H1 (cell line): ENCODE measurements around the gene INKA2. TPM values are rescaled to one million over a fixed set of nuclear protein-coding genes. Genes with fewer than 3 reads are reported as not detected.

Experiments used
- CTCF ChIA-PET: fragments of 300-600 bp; sonication (Branson Sonifier 250); formaldehyde crosslinking; loops from one replicate; lab custom pipeline; 2021; ENCODE audit not compliant: partially characterized antibody; lab: Charles Lee
- POLR2A ChIA-PET: fragments of 300-600 bp; sonication (Branson Sonifier 250); formaldehyde crosslinking; loops from one replicate; lab custom pipeline; 2021; ENCODE audit warnings: inconsistent platforms; ENCODE audit not compliant: partially characterized antibody; lab: Charles Lee
- DNase-seq, 2 experiments: peaks; one replicate each; pipeline versions ENCODE4 v3.0.0 to v3.0.0-alpha.2; 2010 to 2022; ENCODE audit warnings: low spot score in 2 of 2, low read depth in 1 of 2, mixed read lengths in 1 of 2
- FAIRE-seq: peaks from 2 replicates; lab custom pipeline; 2011; peaks lifted over from hg19 to GRCh38; lab: Jason Lieb, UNC
- H2AFZ ChIP-seq: 2 replicates; pipeline ENCODE4 v1.8.1; 2012; ENCODE audit warnings: low read length, inconsistent platforms
- H2AK5ac ChIP-seq: 2 replicates; pipeline ENCODE4 v1.6.1; 2013; ENCODE audit warnings: low read depth, low read length
- H2BK120ac ChIP-seq: replicated peaks from 2 replicates; pipeline ENCODE3; 2013; ENCODE audit warnings: low read depth, low read length, inconsistent platforms
- H2BK12ac ChIP-seq: 2 replicates; pipeline ENCODE4 v1.6.1; 2013; ENCODE audit warnings: low read depth, low read length
- H2BK15ac ChIP-seq: 2 replicates; pipeline ENCODE4 v1.6.1; 2013; ENCODE audit warnings: low read length
- H2BK20ac ChIP-seq: 2 replicates; pipeline ENCODE4 v1.6.1; 2013; ENCODE audit warnings: low read length
- H2BK5ac ChIP-seq: 2 replicates; pipeline ENCODE4 v1.6.1; 2013; ENCODE audit warnings: low read depth, low read length
- H3K14ac ChIP-seq: 2 replicates; pipeline ENCODE4 v1.6.1; 2013; ENCODE audit warnings: inconsistent platforms; ENCODE audit not compliant: insufficient read length
- H3K18ac ChIP-seq: 2 replicates; pipeline ENCODE4 v1.6.1; 2013; ENCODE audit warnings: low read length; ENCODE audit errors: extremely low read depth
- H3K23ac ChIP-seq: 2 replicates; pipeline ENCODE4 v1.6.1; 2013; ENCODE audit warnings: inconsistent platforms; ENCODE audit not compliant: insufficient read length
- H3K23me2 ChIP-seq: 2 replicates; pipeline ENCODE4 v1.6.1; 2013; ENCODE audit warnings: low read depth, low read length
- H3K27ac ChIP-seq: 2 replicates; pipeline ENCODE4 v1.6.1; 2011; ENCODE audit warnings: low read depth, low read length, inconsistent platforms
- H3K27me3 ChIP-seq, 4 experiments: replicated peaks in 1 of 4; 1 replicate in 1 of 4; 2 replicates in 3 of 4; pipeline versions ENCODE4 v1.6.1 to v1.8.1; 2011 to 2013; ENCODE audit warnings: low read length in 3 of 4, mild to moderate bottlenecking in 3 of 4, inconsistent platforms in 2 of 4, mixed read lengths in 2 of 4, moderate library complexity in 1 of 4; ENCODE audit not compliant: control insufficient read depth in 3 of 4, insufficient read depth in 3 of 4; ENCODE audit errors: extremely low read depth in 1 of 4
- H3K36me3 ChIP-seq, 4 experiments: 2 replicates each; pipeline versions ENCODE4 v1.6.1 to v1.8.1; 2011 to 2013; ENCODE audit warnings: mild to moderate bottlenecking in 4 of 4, low read length in 3 of 4, moderate library complexity in 2 of 4, control low read depth in 1 of 4, inconsistent platforms in 1 of 4; ENCODE audit not compliant: insufficient read depth in 4 of 4, control insufficient read depth in 2 of 4
- H3K4ac ChIP-seq: replicated peaks from 2 replicates; pipeline ENCODE3; 2013; ENCODE audit warnings: low read length, low read depth, mixed read lengths, inconsistent platforms; ENCODE audit not compliant: insufficient read length
- H3K4me1 ChIP-seq, 4 experiments: replicated peaks in 1 of 4; 1 replicate in 1 of 4; 2 replicates in 3 of 4; pipeline versions ENCODE4 v1.6.1 to v1.8.1; 2011 to 2013; ENCODE audit warnings: low read length in 3 of 4, inconsistent platforms in 2 of 4, mixed read lengths in 1 of 4; ENCODE audit not compliant: insufficient read depth in 4 of 4, control insufficient read depth in 3 of 4
- H3K4me2 ChIP-seq, 2 experiments: 2 replicates each; pipeline versions ENCODE4 v1.6.1 to v1.8.1; 2011 to 2013; ENCODE audit warnings: low read depth in 2 of 2, low read length in 2 of 2, control low read depth in 1 of 2, inconsistent platforms in 1 of 2, mild to moderate bottlenecking in 1 of 2; ENCODE audit not compliant: insufficient read depth in 1 of 2
- H3K4me3 ChIP-seq, 4 experiments: fragments of 200-600, 300-600 bp in 1 of 4; sonication (generic), shearing (Covaris generic), sonication (Bioruptor Twin) in 1 of 4; 2 replicates each; pipeline versions ENCODE4 v1.5.1 to v1.8.1; 2011 to 2016; ENCODE audit warnings: low read length in 4 of 4, low read depth in 3 of 4, control low read depth in 2 of 4, inconsistent platforms in 2 of 4, mild to moderate bottlenecking in 2 of 4, mixed read lengths in 1 of 4, moderate library complexity in 1 of 4; ENCODE audit not compliant: insufficient read depth in 2 of 4; ENCODE audit errors: extremely low read depth in 1 of 4
- H3K56ac ChIP-seq: replicated peaks from 2 replicates; pipeline ENCODE3; 2013; ENCODE audit warnings: low read depth, mild to moderate bottlenecking, mixed read lengths, low read length, inconsistent platforms; ENCODE audit not compliant: insufficient read length
- H3K79me1 ChIP-seq: 2 replicates; pipeline ENCODE4 v1.6.1; 2013; ENCODE audit warnings: low read depth, low read length, control low read depth
- H3K79me2 ChIP-seq, 2 experiments: 2 replicates each; pipeline versions ENCODE4 v1.6.1 to v1.8.1; 2012 to 2013; ENCODE audit warnings: low read length in 2 of 2, mild to moderate bottlenecking in 2 of 2, inconsistent platforms in 1 of 2; ENCODE audit not compliant: insufficient read depth in 2 of 2, control insufficient read depth in 1 of 2
- H3K9ac ChIP-seq, 4 experiments: replicated peaks in 1 of 4; 1 replicate in 1 of 4; 2 replicates in 3 of 4; pipeline versions ENCODE4 v1.6.1 to v1.8.1; 2011 to 2013; ENCODE audit warnings: low read depth in 3 of 4, low read length in 3 of 4, control low read depth in 2 of 4, mild to moderate bottlenecking in 2 of 4, moderate library complexity in 2 of 4, inconsistent platforms in 1 of 4; ENCODE audit errors: extremely low read depth in 1 of 4
- H3K9me3 ChIP-seq, 2 experiments: 2 replicates each; pipeline versions ENCODE4 v1.6.1 to v1.8.1; 2012 to 2013; ENCODE audit warnings: mild to moderate bottlenecking in 2 of 2, moderate library complexity in 2 of 2, control low read depth in 1 of 2, inconsistent platforms in 1 of 2, low read depth in 1 of 2, low read length in 1 of 2, mixed read lengths in 1 of 2; ENCODE audit not compliant: insufficient read depth in 2 of 2
- H4K20me1 ChIP-seq, 2 experiments: replicated peaks in 1 of 2; 2 replicates each; pipeline versions ENCODE3 to v1.8.1; 2011 to 2013; ENCODE audit warnings: inconsistent platforms in 2 of 2, low read length in 2 of 2, mild to moderate bottlenecking in 1 of 2; ENCODE audit not compliant: insufficient read depth in 2 of 2, control insufficient read depth in 1 of 2
- H4K5ac ChIP-seq: 2 replicates; pipeline ENCODE4 v1.6.1; 2013; ENCODE audit warnings: low read length, low read depth, mixed read lengths, inconsistent platforms; ENCODE audit not compliant: insufficient read length
- H4K8ac ChIP-seq: 2 replicates; pipeline ENCODE4 v1.8.0; 2013; ENCODE audit warnings: mild to moderate bottlenecking, moderate library complexity, low read length, inconsistent platforms; ENCODE audit not compliant: insufficient read depth; ENCODE audit errors: extremely low read depth
- H4K91ac ChIP-seq: replicated peaks from 2 replicates; pipeline ENCODE3; 2013; ENCODE audit warnings: low read length, mixed read lengths, inconsistent platforms; ENCODE audit not compliant: insufficient read length
- EGR1 ChIP-seq: IDR thresholded peaks from 2 replicates; pipeline ENCODE4 v1.6.1; 2011; ENCODE audit warnings: low read depth, low read length, borderline replicate concordance
- MAX ChIP-seq: IDR thresholded peaks from 2 replicates; pipeline ENCODE4 v1.6.1; 2012; ENCODE audit warnings: inconsistent platforms
- SIN3A ChIP-seq, 2 experiments: IDR thresholded peaks in 1 of 2; conservative IDR thresholded peaks in 1 of 2; 2 replicates each; pipeline ENCODE4 v1.6.1; 2011 to 2012; ENCODE audit warnings: low read length in 2 of 2, improper control_type of control experiment in 1 of 2, low read depth in 1 of 2, mild to moderate bottlenecking in 1 of 2
- TAF7 ChIP-seq: optimal IDR thresholded peaks from 2 replicates; pipeline ENCODE3; 2011; ENCODE audit warnings: low read depth, mild to moderate bottlenecking, inconsistent platforms, low read length, moderate library complexity, borderline replicate concordance
- TEAD4 ChIP-seq: IDR thresholded peaks from 2 replicates; pipeline ENCODE4 v1.6.1; 2012; ENCODE audit warnings: low read depth, low read length, inconsistent platforms, mixed read lengths
- WGBS, 2 experiments: shearing (Covaris generic) in 1 of 2; methylation state at CpG; one replicate each; pipeline versions ENCODE4 v1.1.6 to v1.1.7; 2013 to 2015; ENCODE audit warnings: low lambda C conversion rate in 2 of 2, mixed read lengths in 2 of 2, inconsistent platforms in 1 of 2, low coverage in 1 of 2, missing lambda C conversion rate in 1 of 2; ENCODE audit not compliant: insufficient replicate concordance in 2 of 2, insufficient coverage in 1 of 2, insufficient read length in 1 of 2; ENCODE audit errors: extremely low coverage in 1 of 2, missing lambda C conversion rate in 1 of 2; 5-methylcytosine and 5-hydroxymethylcytosine counted together
- polyA plus RNA-seq, 7 experiments: library from polyadenylated mRNA; depleted of rRNA in 3 of 7; stranded (reverse) in 5 of 7; unstranded in 2 of 7; fragments of >200 nt in 5 of 7; fragments of 200-250 nt in 2 of 7; gene quantifications; 1 replicate in 5 of 7; 2 replicates in 1 of 7; 4 replicates in 1 of 7; pipeline versions ENCODE4 v1.2.1 to v1.2.3, GENCODE V29; 2011 to 2013; ENCODE audit warnings: missing spikeins in 2 of 7, mixed read lengths in 2 of 7
- total RNA-seq: library from RNA; stranded (reverse); fragmentation: NEBNext Ultra II Directional; extraction: Animal tissue kit (Norgen Biotek cat#: 25700); gene quantifications from 2 replicates; pipeline ENCODE4 v1.2.1, GENCODE V29; 2021

INKA2 gene
- total and polyA plus RNA-seq, 2 of the 8 experiments (the other 6 are each of a cell fraction or from before 2014, with no cell fraction given) = 4.2 to 11.5 TPM

GRCh38 chr1:111778541-111779051, 39.4 kb upstream of the INKA2 start:
- ChIA-PET CTCF (interaction anchor here (0.6 to 2.2 kb wide), 4 partner anchors 9 to 1089 kb away, joined by 3 to 8 read pairs (median 5); no protein-coding TSS in a partner anchor), POLR2A (interaction anchor here (1.0 to 1.5 kb wide), 2 partner anchors 16 to 73 kb away, joined by 3 to 4 read pairs; no protein-coding TSS in a partner anchor)
- DNase-seq (peak in 1 of 2 experiments; percentile 25), FAIRE-seq (peak; percentile 48)
- Histone ChIP-seq H3K36me3 (no peaks in the 10 kb centered on the region), H2AK5ac (peak overlapping the region; percentile 67; the same call in 1 of the 2 replicates), H3K4me3 (no peak overlapping the region), H3K14ac (no peak overlapping the region), H4K8ac (no peak overlapping the region), H3K27ac (no peak overlapping the region), H3K9me3 (no peaks in the 10 kb centered on the region), H3K23ac (no peak overlapping the region), H3K79me2 (no peaks in the 10 kb centered on the region), H3K4me1 (peaks cover 0 to 3% (median 3%) of the 10 kb centered on the region in 4 experiments; a peak in 3 of 7 replicates), H2BK120ac (no peak overlapping the region), H3K79me1 (no peaks in the 10 kb centered on the region), H3K4me2 (no peak overlapping the region), H4K91ac (no peak overlapping the region), H3K18ac (no peak overlapping the region), H2BK12ac (peak overlapping the region; percentile 88; the same call in 1 of the 2 replicates), H2AFZ (no peak overlapping the region), H3K56ac (no peak overlapping the region), H2BK15ac (no peak overlapping the region), H4K5ac (no peak overlapping the region), H2BK20ac (no peak overlapping the region), H3K23me2 (peaks cover 4% of the 10 kb centered on the region; the same call in 1 of the 2 replicates), H2BK5ac (0 out of 2 replicates have a peak overlapping the region, but pooled peaks have one; percentile 20), H3K9ac (no peak overlapping the region), H4K20me1 (no peaks in the 10 kb centered on the region), H3K4ac (no peak overlapping the region), H3K27me3 (no peaks in the 10 kb centered on the region)
- whole genome bisulfite sequencing, 2 experiments = 78% methylated on average over 2 of the region's 2 CpGs; no CpG with 5 or more reads in 1 of the 2 experiments
- 0 out of 4 replicates have a peak, but pooled peaks of 1 of the 2 experiments have one; percentile 36 for TF ChIP-seq SIN3A (conservative IDR thresholded peaks at IDR 0.05 in 1 of 2, IDR thresholded peaks at IDR 0.05 in 1 of 2; ENCODE audit: low read depth in 1 of 2, low read length in 2 of 2)
- peak; percentile 98 for TF ChIP-seq TEAD4
- no peak for TF ChIP-seq TAF7
- TF ChIP-seq MAX = 0 out of 2 replicates have a peak, but pooled peaks have one; percentile 10
- TF ChIP-seq EGR1 = peak; percentile 35; the same call in 1 of the 2 replicates
